HG02981 (cell line): ENCODE data around the gene MGLL.
A peak's percentile ranks its signal among the peaks of the same experiment; 100 is the strongest.

Experiments
- ATAC-seq: cut with Tn5 transposase; IDR thresholded peaks from one replicate; pipeline ENCODE4 v1.9.1; 2021; ENCODE audit warnings: mild to moderate bottlenecking, moderate library complexity; ENCODE audit not compliant: unreplicated experiment

MGLL gene

DNA sequence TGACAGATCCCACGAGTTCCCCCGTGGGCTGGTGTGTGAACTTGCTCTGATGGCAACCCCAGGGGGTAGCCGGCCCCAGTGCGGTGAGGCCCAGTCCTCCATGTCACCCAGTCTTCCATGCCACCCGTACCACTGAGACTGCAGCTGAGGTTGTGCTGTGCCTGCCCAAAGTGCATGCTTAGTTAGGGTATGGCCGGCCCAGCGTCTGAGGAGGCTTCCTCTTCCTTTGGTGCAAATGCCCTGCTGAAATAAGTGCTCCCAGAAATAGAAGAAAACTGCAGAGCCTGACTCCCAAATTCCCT, 31.5 kb downstream of the MGLL start:
- ATAC-seq: no peak

GRCh38 chr3:127789990-127790881, 32.1 kb downstream of the MGLL start:
- no peak for ATAC-seq

GRCh38 chr3:127789051-127789450, 33.3 kb downstream of the MGLL start:
- no peak for ATAC-seq

- no peak for ATAC-seq
Observed at GRCh38 chr3:127788451-127788909, 33.8 kb downstream of the MGLL start.

- ATAC-seq: no peak
Observed at GRCh38 chr3:127787571-127788365, 34.5 kb downstream of the MGLL start.

DNA sequence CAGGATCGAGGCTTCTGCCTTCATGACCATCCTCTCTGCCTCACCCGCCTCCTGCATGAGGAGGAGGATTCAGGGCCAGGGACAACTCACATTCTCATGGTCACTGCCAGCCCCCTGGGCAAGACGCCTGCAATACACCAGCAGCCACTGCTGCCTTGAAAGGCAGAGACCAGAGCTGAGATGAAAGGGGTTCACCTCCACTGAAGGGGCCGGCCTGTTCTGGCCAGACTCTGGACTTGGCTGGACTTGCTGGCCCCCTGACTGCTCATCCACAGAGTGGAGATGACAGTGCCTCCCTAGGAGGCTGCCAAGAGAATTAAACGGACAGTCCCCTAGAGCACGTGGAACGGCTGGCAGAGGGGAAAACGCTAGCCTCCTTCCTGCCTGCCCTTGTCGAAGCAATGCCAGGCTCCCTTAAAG, 35.2 kb downstream of the MGLL start:
- ATAC-seq: no peak

DNA sequence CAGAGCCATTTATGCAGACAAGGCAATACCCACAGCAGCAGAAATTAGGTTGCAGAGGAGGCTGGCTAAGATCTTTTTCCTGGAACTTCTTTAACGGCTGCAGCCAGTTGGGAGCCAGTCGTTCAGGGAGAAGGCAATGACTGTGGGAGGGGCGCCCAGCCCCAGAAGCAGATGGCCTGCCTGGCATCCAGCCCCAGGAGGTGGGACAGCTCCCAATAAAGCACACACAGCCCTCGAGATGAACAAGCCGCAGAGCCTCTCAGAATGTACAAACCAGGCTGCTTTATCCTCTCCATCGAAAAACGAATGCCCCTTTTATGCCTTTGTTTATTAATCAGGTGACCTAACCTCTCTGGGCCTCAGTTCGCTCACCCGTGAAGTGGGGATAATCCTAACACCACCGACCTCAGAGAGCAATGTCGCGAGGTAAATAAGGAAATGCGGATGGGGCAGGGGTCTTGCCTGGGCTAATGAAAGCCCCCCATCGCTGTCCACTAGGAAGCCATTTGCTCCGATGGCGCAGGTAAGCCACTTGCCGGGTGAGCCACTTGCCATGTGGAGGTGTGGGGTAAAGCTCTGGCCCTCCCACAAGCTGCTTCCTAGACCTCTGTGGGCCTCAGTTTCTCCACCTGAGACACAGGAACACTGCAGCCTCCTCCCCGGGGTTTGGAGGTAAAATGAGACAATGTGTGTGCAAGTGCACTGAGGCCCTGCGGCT, 35.8 kb downstream of the MGLL start:
- ATAC-seq: no peak

- no peak for ATAC-seq
Observed at GRCh38 chr3:127785711-127786265, 36.5 kb downstream of the MGLL start.

DNA sequence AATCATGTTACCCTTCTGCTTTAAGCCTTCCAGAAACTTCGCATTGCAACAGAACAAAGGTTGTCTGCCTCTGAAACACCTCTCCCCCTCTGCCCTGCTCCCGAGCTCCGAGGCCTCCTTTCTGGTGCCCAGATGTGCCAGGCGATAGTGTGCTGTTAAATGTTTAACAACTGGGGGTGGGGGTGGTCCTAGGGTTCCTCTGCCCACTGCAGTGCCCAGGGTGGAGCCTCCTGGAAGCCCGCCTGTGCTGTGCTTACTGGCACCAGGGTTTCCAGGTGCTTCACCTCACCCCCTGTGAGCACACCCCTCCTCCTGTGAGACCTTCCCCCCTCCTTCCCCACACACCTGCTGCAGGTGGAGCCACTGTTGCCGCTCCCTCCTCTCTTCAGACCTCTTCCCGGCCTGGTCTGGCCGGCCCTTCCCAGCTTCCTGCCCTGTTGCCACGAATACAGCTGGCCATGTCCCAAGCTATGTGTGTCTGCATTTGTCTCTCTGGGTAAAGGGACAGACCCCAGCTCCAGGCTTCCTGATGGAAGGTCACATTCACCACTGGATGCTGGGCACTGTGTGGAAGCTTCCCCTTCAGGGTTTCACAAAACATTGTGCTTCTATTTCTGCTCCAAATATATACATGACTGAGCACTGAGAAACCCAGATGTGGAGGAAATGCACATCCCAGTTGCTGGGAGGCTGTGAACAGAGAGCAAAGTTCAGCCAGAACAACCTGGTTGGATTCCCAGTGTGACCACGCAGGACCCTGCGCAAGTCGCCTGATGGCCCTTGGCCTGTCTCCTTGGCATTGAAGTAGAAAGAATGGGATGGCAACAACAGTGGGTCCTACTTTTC, 37.2 kb downstream of the MGLL start:
- no peak for ATAC-seq

DNA sequence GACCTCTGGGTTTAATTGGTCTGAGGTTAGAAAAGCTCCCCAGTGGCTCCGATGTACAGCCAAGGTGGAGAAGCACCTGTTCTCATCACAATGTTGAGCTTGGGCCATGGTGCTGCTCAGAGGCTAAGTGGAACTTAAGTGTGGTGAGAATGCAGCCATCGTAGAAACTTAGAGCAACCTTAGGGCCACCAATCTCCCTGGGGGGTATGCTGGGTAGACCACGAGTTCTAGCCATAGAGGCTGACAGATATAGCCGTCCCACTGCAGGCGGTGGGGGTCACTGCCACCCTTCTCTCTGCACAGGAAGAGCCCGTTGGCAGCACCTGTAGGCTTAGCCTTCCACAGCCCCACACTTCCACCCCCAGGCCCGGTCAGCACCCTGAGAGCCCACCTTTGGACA, 38.0 kb downstream of the MGLL start:
- peak; percentile 47 for ATAC-seq

DNA sequence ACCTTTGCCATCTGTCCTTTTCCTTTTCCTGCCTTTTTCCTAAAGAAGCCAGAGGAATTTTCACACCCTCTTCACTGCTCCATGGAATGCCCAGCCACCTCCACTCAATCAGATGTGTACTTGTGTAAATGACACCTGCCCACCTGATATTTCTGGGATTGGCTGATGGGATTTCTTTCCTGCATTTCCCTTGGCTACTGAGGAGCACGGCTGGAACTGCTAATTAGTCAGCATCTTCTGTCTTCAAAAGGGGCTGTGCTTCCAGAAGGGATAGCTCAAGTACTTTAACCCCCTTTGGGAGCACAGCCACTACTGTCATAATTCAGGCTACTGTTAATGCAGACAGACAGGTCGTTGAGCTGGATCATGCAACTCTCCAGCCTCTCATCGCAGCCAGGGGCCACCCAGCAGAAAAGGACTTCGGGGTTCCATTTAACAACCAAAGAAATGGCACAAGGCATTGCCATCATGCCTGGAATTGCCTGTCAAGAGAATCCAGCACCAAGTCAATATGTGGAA, 38.6 kb downstream of the MGLL start:
- no peak for ATAC-seq

DNA sequence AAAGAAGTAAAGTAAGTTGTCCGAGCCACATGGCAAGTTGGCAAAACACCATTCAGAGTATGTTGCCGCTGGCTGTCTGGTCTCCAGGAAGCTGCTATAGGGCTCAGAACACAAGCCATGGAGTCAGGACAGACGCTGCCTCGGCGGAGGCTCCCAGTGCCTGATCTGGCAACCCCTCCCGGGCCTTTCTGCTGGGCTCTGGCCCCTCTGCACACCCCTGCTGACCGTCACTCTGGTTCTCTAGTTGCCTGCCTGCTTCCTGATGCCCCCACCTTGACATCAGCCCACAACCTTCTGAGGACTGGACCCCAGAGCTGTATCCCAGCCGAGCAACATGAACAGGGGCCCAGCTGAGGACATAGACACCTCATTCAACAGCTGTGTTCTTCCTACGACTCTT, 39.1 kb downstream of the MGLL start:
- ATAC-seq: no peak

- no peak for ATAC-seq
Observed at GRCh38 chr3:127781411-127782001, 40.8 kb downstream of the MGLL start.

GRCh38 chr3:127780536-127781400, 41.5 kb downstream of the MGLL start:
- ATAC-seq: no peak

DNA sequence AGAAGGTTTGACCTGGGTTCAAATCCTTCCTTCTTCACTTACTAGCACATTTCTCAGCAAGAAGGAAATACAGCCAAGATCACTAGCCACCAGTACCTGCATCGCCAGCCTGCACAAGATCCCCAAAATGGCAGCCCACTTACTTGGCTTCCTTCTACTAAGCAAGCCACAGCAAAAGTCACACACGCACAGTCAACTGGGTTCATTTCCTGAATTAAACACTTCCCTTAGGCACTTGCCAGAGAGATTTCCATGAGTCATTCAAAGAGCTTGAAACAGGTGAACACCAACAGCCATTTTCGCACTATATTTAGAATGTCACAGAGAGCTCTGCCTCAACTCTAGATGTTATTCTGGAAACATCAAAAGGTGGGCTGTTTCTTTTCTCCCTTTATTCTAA, 42.6 kb downstream of the MGLL start:
- ATAC-seq: peak; percentile 36

DNA sequence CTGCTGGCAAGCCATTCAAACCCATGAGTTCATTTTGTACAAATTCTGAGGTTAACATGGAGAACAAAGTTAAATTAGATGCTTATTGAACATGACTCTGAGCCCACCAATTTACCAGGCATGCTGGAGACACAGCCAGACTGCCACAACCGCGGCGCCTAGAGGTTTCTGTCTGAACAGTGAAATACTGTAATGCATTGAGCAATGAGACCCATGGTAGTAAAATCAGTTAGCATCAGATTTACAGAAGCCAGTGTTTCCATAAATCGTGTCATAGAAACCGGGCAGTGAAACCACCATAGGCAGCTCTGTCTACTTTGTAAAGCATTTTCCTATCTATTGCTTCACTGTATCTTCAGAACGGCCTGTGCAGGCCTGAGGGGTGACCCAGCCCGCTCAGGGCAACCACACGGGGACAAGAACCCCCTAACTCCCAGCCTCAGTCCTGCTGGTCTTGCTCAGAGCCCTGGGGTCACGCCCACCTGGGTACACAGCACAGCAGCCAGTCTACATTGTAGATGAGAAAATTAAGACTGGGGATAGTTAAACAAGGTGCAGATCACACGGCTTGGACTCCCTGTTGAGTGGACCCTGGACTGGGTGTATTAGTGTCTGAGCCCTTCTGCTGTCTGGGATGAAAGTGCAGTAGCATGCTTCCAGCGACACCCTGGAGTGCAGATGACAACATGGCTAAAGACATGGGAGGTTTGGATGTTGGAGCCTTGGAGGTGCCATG, 44.2 kb downstream of the MGLL start:
- no peak for ATAC-seq

- no peak for ATAC-seq
Observed at GRCh38 chr3:127777332-127777731, 45.0 kb downstream of the MGLL start.

- no peak for ATAC-seq
Observed at GRCh38 chr3:127776347-127776746, 46.0 kb downstream of the MGLL start.
